Left forelimb (tissue), 1 donor: ENCODE data around the gene KIF13A.
"Not testable (repeated sequence)": the region's sequence is repeated elsewhere in the genome, so short reads cannot be mapped to it uniquely, and the experiment has no call there.

Experiments used
- DNase-seq: peaks from one replicate; pipeline ENCODE4 v3.0.0-alpha.2; 2018; ENCODE audit warnings: low spot score

The KIF13A gene

DNA sequence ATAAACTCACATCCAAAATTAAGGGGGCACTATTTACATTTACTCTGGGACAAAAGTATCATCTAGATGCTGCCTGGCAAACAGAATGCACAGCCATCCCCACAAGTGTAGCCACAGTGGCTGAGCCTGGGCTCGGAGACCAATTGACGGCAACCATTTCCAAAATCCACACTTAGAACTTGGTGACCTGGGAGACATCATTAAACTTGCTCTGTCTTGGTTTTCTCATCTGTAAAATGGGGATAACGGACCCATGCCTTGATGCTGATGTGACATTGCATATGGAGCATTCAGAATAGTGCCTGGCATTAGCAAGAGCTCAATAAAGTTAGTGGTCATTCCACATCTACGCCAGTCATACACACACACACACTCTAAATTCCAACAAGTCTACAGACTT is 140.7 kb downstream of the KIF13A start:
- DNase-seq = no peak

DNA sequence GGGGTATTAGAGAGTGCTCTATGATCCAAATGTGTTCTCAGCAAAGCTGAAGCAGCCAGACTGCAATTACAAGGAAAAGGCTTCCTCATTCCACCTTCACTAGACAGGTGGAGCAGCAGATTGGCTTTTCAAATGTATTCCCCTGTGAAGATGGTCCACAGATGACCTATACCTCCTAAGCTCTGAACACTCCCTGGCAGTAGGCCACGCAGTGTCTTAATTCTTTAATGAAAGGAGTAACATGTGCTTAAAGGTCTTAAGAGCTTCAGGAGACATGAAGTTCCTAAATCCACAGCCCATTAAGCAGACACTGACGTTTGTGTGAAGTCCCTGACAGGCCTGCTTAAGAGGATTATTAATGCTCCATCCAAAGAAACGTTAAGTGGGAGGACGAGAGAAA is 141.8 kb downstream of the KIF13A start:
- no peak for DNase-seq

GRCh38 chr6:17844967-17845366 is 142.5 kb downstream of the KIF13A start:
- not testable (repeated sequence) for DNase-seq

DNA sequence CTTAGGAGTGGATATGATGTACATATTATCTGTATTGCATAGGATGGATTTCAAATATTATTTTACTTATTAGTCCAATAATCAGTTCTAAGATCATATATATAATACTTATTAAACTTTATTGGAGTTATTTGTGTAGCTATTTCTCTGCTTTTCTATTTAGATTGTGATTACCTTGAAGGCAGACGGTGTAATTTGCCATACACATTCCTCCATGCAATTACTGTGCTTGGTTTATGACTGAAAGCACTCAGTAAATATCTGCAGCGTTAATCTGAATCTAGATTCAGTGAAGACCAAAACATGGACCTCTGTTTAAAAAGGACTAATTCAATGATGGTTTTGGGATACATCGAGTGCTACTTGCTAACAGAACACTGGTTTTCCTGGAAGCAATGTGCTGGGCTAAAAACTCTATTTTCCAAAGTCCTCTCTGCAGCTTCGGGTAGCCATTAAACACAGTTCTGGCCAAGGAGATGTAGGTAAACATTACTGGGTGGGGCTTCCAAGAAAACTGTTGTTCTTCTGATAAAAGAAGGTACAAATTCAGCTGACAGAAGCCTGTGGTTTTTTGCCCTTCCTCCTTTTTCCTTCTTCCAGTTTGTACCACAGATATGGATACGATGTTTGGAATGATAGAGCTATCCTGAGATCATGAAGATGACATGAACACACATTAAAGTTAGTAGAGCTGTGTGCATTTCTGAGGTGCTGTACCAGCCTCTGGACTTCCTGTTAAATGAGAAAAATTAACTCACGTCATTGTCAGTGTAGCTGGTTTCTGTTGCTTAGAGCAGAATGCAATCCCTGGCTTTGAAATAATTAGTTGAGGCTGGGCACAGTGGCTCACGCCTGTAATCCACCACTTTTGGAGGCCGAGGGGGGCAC is 144.3 kb downstream of the KIF13A start:
- DNase-seq = no peak

GRCh38 chr6:17842014-17842776 is 145.2 kb downstream of the KIF13A start:
- no peak for DNase-seq

DNA sequence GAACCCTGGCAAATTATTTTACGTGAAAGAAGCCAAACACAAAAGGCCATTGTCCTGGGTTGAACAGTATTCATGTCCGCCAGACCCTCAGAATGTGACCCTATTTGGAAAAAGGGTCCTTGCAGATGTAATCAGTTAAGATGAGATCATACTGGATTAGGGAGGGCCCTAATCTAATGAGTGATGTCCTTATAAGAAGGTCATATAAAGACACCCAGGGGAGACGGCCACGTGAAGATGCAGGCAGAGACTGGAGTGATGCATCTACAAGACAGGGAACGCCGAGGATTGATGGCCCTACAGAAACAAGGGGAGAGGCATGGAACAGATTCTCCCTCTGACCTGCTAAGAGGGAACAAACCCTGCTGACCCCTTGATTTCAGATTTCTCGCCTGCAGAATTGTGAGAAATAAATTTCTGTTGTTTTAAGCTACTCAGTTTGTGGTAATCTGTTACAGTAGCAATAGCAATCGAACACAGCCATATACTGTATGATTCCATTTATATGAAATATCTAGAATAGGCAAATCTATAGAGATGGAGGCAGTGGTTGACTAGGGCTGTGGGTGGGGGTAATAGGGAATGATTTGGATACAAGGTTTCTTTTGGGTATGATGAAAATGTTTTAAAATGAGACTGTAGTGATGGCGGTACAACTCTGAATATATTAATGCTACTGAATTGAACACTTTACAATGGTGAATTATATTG is 147.8 kb downstream of the KIF13A start:
- no peak for DNase-seq

GRCh38 chr6:17836293-17836692 is 151.1 kb downstream of the KIF13A start:
- DNase-seq = no peak

DNA sequence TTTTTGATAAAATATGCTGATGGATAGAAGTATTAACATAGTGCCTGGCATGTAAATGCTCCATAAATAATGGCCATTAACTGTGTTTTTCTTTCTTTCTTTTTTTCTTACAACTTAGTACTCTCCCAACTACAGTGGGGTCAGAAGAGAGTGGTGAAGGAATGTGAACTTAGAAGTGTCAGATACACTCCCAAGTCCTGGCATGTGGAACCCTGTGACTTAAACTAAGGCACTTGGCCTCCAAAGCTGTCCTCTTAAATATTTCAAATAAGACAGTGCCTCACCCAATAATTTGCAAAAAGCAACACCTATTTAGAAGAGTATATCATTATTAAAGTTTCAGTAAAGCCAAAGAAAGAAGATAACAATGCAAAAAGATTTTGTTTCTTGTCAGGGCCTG is 151.7 kb downstream of the KIF13A start:
- no peak for DNase-seq

DNA sequence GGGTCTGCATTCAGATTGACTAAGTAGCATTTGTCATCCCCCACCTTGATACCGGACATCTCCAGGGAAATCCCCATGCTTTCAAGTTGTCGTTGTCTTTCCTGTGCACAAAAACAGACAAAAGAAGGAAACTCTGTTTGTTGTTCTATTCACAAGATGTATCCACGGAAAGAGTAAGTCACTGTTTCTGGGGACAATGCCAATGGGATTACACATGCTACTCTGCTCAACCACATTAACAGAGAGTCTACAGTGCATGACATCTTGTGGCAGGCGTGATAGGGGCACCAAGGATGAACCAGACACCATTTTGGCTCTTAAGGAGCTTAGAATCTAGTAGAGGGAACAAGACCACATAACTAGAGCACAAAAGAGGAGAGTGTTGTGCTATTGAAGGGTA is 156.3 kb downstream of the KIF13A start:
- DNase-seq = no peak

DNA sequence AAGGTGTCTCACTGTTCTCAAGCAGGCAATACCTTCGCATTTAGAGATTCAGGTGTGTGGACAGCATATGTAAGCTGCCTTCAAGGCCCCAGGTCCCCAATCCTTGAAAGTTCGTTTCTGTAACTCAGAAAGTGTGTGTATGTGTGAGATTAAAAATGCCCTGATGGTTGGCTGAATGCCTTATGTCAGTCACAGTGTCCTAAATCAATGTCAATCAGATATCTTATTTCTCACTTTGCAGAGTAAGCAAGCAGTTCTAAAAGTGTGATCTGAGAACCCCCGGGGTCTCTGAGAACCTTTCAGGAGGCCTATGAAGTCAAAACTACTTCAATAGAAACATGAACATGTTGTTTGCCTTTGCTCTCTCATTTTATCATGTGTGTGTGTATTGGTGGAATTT is 157.5 kb downstream of the KIF13A start:
- DNase-seq = no peak

DNA sequence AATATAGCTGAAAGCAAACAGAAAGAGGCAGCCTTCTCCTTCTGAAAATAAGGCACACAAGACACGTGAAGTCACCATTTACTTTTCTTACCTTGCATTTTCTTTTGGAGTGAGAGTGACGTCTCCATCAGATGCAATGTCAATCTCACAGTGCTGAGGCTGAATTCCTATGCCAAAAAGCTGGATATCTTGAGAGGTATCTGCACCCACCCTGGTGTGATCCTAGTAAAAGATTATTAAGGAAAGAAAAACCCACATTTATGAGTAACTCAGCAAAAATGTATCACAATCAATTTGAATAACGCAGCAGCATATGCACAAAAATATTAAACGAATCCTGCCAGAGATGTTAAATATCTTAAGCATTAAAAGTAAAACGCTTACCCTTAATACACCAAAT is 159.3 kb downstream of the KIF13A start:
- DNase-seq = no peak

DNA sequence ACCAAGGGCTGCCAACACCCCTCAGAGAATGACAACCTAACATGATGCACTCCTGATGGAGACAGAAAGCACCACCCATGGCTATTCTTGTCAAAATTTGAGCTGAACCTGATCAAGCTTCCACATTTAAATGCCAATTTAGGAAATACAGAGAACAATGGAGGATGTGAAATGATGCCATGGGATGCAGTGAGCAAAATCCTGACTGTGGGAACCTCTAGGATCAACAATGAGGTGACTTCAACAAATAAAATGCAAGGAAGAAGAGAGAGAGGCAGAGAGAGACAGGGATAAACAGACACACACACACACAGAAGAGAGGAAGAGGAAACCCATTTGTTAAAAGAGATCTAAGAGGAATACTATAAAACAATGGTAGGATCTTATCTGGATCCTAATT is 161.1 kb downstream of the KIF13A start:
- no peak for DNase-seq

GRCh38 chr6:17820055-17820454 is 167.4 kb downstream of the KIF13A start:
- DNase-seq = no peak

- no peak for DNase-seq
Observed at GRCh38 chr6:17817763-17818162, 169.7 kb downstream of the KIF13A start.

GRCh38 chr6:17816921-17817611 is 170.4 kb downstream of the KIF13A start:
- DNase-seq = no peak

- DNase-seq = no peak
Observed at GRCh38 chr6:17813542-17813941, 173.9 kb downstream of the KIF13A start.

DNA sequence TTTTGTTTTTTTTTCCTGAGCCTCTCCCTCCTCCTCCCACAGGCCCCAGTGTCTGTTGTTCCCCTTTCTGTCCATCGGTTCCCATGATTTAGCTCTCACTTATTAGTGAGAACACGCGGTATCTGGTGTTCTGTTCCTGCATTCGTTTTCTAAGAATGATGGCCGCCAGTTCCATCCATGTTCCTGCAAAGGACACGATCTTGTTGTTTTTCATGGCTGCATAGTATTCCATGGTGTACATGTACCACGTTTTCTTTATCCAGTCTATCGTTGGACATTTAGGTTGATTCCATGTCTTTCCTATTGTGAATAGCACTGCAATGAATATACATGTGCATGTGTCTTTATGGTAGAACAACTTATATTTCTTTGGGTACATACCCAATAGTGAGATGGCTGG is 175.1 kb downstream of the KIF13A start:
- DNase-seq = no peak

GRCh38 chr6:17808609-17809008 is 178.8 kb downstream of the KIF13A start:
- DNase-seq = no peak

GRCh38 chr6:17807431-17807830 is 180.0 kb downstream of the KIF13A start:
- DNase-seq = not testable (repeated sequence)

- no peak for DNase-seq
Observed at GRCh38 chr6:17803409-17803808, 184.0 kb downstream of the KIF13A start.

DNA sequence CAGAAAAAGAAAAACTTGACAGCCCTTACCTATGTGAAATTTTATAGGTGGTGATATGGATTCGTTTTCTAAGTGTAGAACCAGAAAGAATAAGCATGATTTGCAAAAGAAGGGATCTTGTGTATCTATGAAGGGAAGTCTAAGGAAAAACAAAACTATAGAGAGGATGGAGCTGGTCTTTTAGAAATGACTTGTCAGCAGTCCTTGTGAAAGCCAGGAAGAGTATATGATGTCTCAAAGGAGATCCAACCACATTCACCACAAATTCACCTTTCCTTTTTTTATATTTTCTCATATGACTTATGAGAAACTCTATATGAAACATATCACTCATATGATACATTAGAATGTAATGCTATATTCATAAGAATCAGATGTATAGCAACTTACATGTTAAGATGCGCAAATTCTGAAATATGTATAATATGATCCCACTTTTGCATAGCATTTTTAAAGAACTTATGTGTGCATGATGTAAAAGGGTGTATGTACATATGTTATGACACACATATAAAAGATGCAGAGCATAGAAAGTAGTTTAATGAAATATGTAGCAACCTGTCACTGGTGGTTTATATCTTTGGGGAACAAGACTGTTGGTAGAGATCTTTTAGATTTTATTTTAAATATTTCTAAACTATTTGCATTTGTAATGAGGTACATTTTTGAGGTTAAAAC is 188.8 kb downstream of the KIF13A start:
- no peak for DNase-seq
